Erythroblast (primary cell): Measurements from ENCODE around the gene MYOM3.

ENCODE experiments used
- GATA1 ChIP-seq: IDR thresholded peaks from 2 replicates; pipeline ENCODE4 v1.6.1; 2011; ENCODE audit warnings: low read depth, mild to moderate bottlenecking, control low read depth, low read length, moderate library complexity
- POLR2A ChIP-seq: IDR thresholded peaks from 2 replicates; pipeline ENCODE4 v1.6.1; 2011; ENCODE audit warnings: mild to moderate bottlenecking, low read length

DNA sequence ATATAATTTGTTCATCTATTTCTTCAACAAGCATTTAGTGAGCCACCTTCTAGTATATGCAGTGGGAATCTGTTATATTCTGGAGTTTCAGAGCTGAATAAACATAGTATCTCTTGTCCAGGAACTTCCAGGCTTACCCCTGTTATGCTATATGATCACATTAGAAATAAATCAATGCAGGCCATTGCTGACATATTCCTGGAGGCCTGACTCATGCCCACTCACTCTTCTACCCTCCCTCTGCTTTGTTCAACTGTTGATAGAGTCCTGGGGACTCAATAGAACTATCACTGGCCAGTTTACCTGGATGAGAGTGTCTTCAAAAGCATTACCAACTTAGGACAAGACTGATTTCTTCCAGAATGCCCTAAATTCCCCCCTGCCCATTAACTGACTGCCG lies 102.5 kb downstream of the MYOM3 start:
- TF ChIP-seq POLR2A (no peak), GATA1 (no peak)
